ENCODE measurements around the gene TRDMT1.

The TRDMT1 gene

DNA sequence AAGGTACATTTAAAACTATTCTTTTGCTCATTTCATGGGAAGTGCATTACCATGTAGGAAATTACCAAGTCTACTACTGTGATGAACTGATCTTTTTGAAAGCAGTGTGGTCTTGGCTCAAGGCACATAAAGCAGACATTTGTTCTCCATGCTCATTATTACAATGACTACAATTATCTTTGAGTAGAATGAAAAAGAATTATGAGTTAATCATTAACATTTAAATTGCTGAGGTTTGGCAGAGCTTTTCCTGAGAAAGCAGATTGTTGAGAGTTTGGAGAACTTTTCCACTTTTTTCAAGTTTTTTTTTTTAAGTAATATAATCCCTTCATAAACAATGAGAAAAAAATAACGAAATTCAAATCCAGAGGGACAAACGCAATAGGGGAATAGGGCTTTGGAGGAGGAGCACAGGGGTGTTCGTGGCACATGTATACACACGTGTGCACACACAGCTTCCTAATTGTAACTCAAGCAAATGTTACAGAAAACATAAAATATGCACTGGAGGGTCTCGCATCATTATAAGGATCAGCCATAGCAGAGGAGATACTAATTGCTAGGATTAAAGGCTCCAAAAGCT is 62.9 kb downstream of the TRDMT1 start:
- H3K4me1 ChIP-seq (ENCODE audit: control insufficient read depth, insufficient read depth, low read length): no peaks in the 10 kb centered on the region

DNA sequence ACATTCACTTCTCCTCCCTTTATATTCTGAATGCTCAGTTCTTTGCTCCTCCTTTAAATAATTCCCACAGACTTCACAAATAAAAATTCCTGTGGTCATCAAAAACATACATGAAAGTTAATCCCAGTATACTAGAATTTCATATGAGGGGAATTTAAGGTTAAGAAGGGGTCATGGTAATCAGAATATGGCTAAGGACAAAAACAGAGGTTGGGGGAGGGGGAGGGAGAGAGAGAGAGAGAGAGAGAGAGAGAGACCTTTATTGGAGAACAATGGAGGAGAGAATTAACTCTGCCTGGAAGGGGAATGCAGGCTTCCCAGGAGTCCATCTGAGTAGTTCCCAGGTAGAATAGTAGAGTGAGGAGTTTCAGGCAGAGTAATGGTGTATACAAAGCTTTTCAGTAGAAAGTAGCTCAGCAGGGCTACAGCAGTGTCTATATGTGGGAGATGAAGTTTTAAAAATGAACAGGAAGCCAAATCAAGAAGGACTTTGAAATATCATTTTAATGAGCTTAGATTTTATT is 66.7 kb downstream of the TRDMT1 start:
- no peaks in the 10 kb centered on the region for H3K9me3 ChIP-seq (ENCODE audit: control insufficient read depth in 2 of 2, low read length in 2 of 2)
- no peak overlapping the region for H3K27ac ChIP-seq (ENCODE audit: low read length)
- H3K36me3 ChIP-seq (ENCODE audit: control insufficient read depth in 2 of 2, insufficient read depth in 2 of 2, low read length in 2 of 2): no peaks in the 10 kb centered on the region
- H3K27me3 ChIP-seq (ENCODE audit: control insufficient read depth in 1 of 2, insufficient read depth in 2 of 2, low read length in 2 of 2): no peaks in the 10 kb centered on the region
- H3K4me1 ChIP-seq (ENCODE audit: control insufficient read depth, insufficient read depth, low read length): no peaks in the 10 kb centered on the region
- no peak overlapping the region for H3K4me3 ChIP-seq (ENCODE audit: low read length in 2 of 2)
- H3K9ac ChIP-seq (ENCODE audit: low read length in 2 of 2): no peak overlapping the region

More for the DNA sequence above, 62.9 kb downstream of the TRDMT1 start:
- Histone ChIP-seq H3K9me3 (ENCODE audit: control insufficient read depth in 2 of 2, low read length in 2 of 2) (no peaks in the 10 kb centered on the region), H3K36me3 (ENCODE audit: control insufficient read depth in 2 of 2, insufficient read depth in 2 of 2, low read length in 2 of 2) (no peaks in the 10 kb centered on the region), H3K27ac (ENCODE audit: low read length) (no peak overlapping the region), H3K27me3 (ENCODE audit: control insufficient read depth in 1 of 2, insufficient read depth in 2 of 2, low read length in 2 of 2) (no peaks in the 10 kb centered on the region), H3K4me3 (ENCODE audit: low read length in 2 of 2) (no peak overlapping the region), H3K9ac (ENCODE audit: low read length in 2 of 2) (no peak overlapping the region)

DNA sequence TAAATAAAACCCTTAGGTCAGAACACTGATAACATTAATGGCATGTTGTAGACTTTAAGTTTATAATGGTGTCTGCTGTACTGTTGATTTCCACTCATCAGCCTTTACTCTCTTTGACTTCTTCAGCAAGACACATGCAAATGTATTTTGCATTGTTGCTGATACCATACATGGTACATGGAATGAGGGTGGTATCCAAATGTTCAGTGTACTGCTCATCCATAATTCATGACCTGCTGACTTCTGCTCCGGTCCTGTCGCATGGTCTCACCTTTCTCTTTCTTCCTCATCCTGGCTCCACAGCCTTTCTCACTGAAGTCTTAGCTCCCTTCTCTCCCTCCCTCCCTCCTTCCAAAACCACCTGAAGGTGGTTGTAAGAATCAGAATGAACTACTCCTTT is 67.2 kb downstream of the TRDMT1 start:
- H3K9me3 ChIP-seq (ENCODE audit: control insufficient read depth in 2 of 2, low read length in 2 of 2): no peaks in the 10 kb centered on the region
- H3K9ac ChIP-seq (ENCODE audit: low read length in 2 of 2): no peak overlapping the region
- H3K27ac ChIP-seq (ENCODE audit: low read length): no peak overlapping the region
- H3K36me3 ChIP-seq (ENCODE audit: control insufficient read depth in 2 of 2, insufficient read depth in 2 of 2, low read length in 2 of 2): no peaks in the 10 kb centered on the region
- H3K27me3 ChIP-seq (ENCODE audit: control insufficient read depth in 1 of 2, insufficient read depth in 2 of 2, low read length in 2 of 2): no peaks in the 10 kb centered on the region
- H3K4me1 ChIP-seq (ENCODE audit: control insufficient read depth, insufficient read depth, low read length): no peaks in the 10 kb centered on the region
- no peak overlapping the region for H3K4me3 ChIP-seq (ENCODE audit: low read length in 2 of 2)

DNA sequence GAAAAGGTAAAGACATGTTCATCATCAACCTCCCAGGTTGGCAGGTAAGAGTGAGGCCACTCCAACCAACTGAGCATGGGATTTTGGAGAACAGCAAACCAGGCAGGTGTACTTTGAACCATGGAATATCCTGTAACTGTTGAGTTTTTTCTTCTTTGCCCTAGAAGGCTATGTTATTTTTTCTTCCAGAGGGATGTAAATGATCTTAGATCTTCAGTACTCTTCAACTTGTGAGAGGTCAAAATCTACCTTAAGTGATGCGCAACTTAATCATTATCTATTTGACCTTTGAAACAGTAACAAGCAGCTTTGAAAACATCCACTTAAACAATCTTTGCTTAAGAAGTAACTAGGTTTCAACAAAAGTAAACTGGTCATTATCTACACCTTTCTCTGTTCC is 71.7 kb downstream of the TRDMT1 start, which contains the start of gene CUBN:
Gene CUBN (minus strand): TSS at position 71 of the 400 bp plus-strand sequence. CDS start 46 bp downstream, at position 25.
- Histone ChIP-seq H3K4me3 (ENCODE audit: low read length in 2 of 2) (no peak within 1 kb of the TSS), H3K36me3 (ENCODE audit: control insufficient read depth in 2 of 2, insufficient read depth in 2 of 2, low read length in 2 of 2) (no peaks in the 10 kb centered on the region), H3K9me3 (ENCODE audit: control insufficient read depth in 2 of 2, low read length in 2 of 2) (no peaks in the 10 kb centered on the region), H3K27ac (ENCODE audit: low read length) (no peak within 1 kb of the TSS), H3K9ac (ENCODE audit: low read length in 2 of 2) (no peak within 1 kb of the TSS), H3K27me3 (ENCODE audit: control insufficient read depth in 1 of 2, insufficient read depth in 2 of 2, low read length in 2 of 2) (no peaks in the 10 kb centered on the region), H3K4me1 (ENCODE audit: control insufficient read depth, insufficient read depth, low read length) (no peaks in the 10 kb centered on the region)

DNA sequence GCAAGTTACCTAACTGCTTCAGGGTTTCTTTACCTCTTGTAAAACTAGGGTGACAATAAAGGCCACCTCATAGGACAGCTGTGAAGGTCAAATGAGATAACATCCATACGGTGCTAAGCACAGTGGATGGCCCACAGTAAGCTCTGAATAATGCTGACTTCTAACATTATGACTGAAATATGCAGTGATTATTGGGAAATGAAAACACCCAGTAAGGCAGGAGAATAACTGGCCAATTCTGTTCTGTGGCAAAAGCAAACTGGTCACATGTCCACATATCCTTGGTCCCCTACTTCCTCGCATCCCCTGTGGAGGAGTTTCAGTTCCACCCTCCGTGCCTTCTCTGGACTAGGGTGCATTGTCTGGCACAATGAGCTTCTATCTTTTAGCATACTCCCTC is 73.2 kb downstream of the TRDMT1 start:
- Histone ChIP-seq H3K27me3 (ENCODE audit: control insufficient read depth in 1 of 2, insufficient read depth in 2 of 2, low read length in 2 of 2) (no peaks in the 10 kb centered on the region), H3K4me1 (ENCODE audit: control insufficient read depth, insufficient read depth, low read length) (no peaks in the 10 kb centered on the region), H3K36me3 (ENCODE audit: control insufficient read depth in 2 of 2, insufficient read depth in 2 of 2, low read length in 2 of 2) (no peaks in the 10 kb centered on the region), H3K27ac (ENCODE audit: low read length) (no peak overlapping the region), H3K9me3 (ENCODE audit: control insufficient read depth in 2 of 2, low read length in 2 of 2) (no peaks in the 10 kb centered on the region), H3K4me3 (ENCODE audit: low read length in 2 of 2) (no peak overlapping the region), H3K9ac (ENCODE audit: low read length in 2 of 2) (no peak overlapping the region)

DNA sequence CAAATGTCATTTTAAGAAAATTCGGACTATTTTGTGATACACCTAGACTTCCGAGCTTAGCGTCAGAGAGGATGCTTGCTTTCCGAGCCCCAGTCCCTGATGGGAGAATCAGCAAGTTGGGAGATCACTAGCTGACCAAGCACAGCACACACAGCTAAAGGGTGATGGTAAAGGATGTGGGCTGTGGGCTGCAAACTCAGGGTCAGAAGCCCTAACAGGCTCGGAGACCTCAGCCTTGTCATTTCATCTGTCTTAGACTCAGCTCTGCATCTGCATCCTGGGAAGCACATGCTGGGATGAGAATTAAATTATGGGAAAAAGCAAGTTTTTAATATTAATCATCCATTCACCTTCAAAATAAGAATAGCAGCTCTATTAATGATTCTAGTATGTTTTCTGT is 75.1 kb downstream of the TRDMT1 start:
- no peak overlapping the region for H3K4me3 ChIP-seq (ENCODE audit: low read length in 2 of 2)
- H3K4me1 ChIP-seq (ENCODE audit: control insufficient read depth, insufficient read depth, low read length): no peaks in the 10 kb centered on the region
- H3K27ac ChIP-seq (ENCODE audit: low read length): no peak overlapping the region
- H3K36me3 ChIP-seq (ENCODE audit: control insufficient read depth in 2 of 2, insufficient read depth in 2 of 2, low read length in 2 of 2): no peaks in the 10 kb centered on the region
- no peaks in the 10 kb centered on the region for H3K27me3 ChIP-seq (ENCODE audit: control insufficient read depth in 1 of 2, insufficient read depth in 2 of 2, low read length in 2 of 2)
- H3K9ac ChIP-seq (ENCODE audit: low read length in 2 of 2): no peak overlapping the region
- H3K9me3 ChIP-seq (ENCODE audit: control insufficient read depth in 2 of 2, low read length in 2 of 2): no peaks in the 10 kb centered on the region

DNA sequence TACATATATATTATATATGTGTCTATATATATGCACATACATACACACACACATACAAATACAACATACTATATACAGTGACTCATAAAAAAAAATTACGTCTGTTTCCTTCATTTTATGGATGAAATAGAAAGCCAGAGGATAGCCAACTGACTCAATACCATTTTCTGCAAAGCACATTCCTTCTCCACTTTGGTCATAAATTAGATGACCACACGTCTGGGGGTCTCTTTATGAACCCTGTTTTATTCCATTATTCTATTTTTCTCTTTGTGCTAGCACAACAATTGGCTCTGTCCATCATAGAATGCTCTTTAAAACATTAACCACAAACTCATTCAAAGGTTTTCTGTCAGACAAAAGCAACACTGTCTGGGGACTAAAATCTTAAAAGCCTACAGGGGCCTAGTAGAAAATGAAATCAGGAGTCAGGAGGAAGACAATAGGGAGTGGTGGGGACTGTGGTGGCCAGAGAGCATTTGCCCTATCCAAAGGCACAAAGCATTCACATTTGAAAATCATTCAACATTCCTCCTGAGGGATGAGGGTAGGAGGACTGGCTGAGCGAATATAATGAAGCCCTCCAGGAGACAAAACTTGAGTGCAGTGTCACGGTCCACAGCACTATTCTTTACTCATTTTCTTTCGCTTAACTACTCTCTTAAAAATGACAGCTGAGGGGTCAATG is 76.1 kb downstream of the TRDMT1 start:
- H3K9me3 ChIP-seq (ENCODE audit: control insufficient read depth in 2 of 2, low read length in 2 of 2): no peaks in the 10 kb centered on the region
- H3K27ac ChIP-seq (ENCODE audit: low read length): no peak overlapping the region
- no peak overlapping the region for H3K9ac ChIP-seq (ENCODE audit: low read length in 2 of 2)
- no peak overlapping the region for H3K4me3 ChIP-seq (ENCODE audit: low read length in 2 of 2)
- no peaks in the 10 kb centered on the region for H3K4me1 ChIP-seq (ENCODE audit: control insufficient read depth, insufficient read depth, low read length)
- no peaks in the 10 kb centered on the region for H3K27me3 ChIP-seq (ENCODE audit: control insufficient read depth in 1 of 2, insufficient read depth in 2 of 2, low read length in 2 of 2)
- no peaks in the 10 kb centered on the region for H3K36me3 ChIP-seq (ENCODE audit: control insufficient read depth in 2 of 2, insufficient read depth in 2 of 2, low read length in 2 of 2)

DNA sequence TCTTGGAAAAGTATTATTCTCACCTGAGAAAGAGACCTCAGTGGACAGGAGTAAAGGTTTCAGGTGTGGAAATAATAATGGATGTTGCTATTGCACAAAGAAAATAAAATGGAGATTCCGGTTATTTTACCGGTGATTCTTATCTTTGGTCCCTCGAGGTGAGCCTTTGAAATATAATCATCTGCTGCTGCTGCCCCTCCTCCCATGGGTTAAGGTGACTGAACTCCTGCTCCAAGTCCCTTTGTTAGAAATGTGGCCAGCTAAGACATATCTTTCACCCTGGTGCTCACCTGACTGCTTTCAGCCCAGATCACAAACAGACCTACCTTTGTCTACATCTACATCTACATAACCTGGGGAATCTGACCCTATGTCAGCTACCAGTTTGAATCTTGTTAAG is 77.5 kb downstream of the TRDMT1 start:
- no peaks in the 10 kb centered on the region for H3K36me3 ChIP-seq (ENCODE audit: control insufficient read depth in 2 of 2, insufficient read depth in 2 of 2, low read length in 2 of 2)
- no peak overlapping the region for H3K9ac ChIP-seq (ENCODE audit: low read length in 2 of 2)
- no peaks in the 10 kb centered on the region for H3K27me3 ChIP-seq (ENCODE audit: control insufficient read depth in 1 of 2, insufficient read depth in 2 of 2, low read length in 2 of 2)
- no peak overlapping the region for H3K4me3 ChIP-seq (ENCODE audit: low read length in 2 of 2)
- H3K9me3 ChIP-seq (ENCODE audit: control insufficient read depth in 2 of 2, low read length in 2 of 2): no peaks in the 10 kb centered on the region
- no peaks in the 10 kb centered on the region for H3K4me1 ChIP-seq (ENCODE audit: control insufficient read depth, insufficient read depth, low read length)
- H3K27ac ChIP-seq (ENCODE audit: low read length): no peak overlapping the region

DNA sequence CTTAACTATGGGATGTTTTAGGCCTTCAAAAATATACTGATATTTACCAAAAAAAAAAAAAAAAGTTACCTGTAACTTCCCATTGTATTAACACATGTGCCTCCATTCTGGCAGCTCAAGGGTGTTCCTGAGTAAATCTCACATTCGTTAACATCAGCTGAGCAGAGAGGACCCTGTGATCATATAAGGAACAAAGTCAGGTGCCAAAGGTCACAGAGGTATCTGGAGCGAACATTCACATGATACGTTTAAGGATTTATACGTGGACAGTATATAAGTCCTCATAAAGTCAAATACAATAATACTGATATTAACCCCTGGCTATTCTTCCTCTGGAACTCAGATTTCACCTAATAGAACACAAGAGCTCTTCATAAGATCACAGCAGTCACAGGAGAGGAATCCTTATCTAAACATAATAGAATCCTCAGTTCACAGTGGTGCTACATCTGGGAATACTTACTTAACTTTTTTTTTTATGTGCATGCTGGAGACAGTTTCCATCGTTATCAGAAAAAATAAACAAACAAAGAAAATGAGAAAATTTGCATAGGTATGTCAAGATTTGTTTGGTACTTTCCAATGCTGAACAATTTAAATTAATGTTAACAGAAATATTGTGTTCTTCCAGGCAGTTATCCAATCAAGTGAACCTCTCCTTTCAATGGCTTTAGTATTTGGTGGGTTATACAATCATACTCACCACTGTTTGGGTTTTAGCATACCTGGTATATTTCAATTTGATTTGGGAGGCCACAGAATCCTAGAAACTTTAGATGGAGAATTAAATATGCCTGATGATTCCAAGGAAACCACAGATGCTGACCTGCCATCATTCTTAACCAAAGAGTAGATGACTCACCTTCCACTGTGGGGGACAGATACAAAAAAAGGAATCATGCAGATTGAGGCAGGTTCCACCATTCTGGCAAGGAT is 78.5 kb downstream of the TRDMT1 start:
- Histone ChIP-seq H3K9ac (ENCODE audit: low read length in 2 of 2) (no peak overlapping the region), H3K4me1 (ENCODE audit: control insufficient read depth, insufficient read depth, low read length) (no peaks in the 10 kb centered on the region), H3K27me3 (ENCODE audit: control insufficient read depth in 1 of 2, insufficient read depth in 2 of 2, low read length in 2 of 2) (no peaks in the 10 kb centered on the region), H3K4me3 (ENCODE audit: low read length in 2 of 2) (no peak overlapping the region), H3K27ac (ENCODE audit: low read length) (no peak overlapping the region), H3K9me3 (ENCODE audit: control insufficient read depth in 2 of 2, low read length in 2 of 2) (no peaks in the 10 kb centered on the region), H3K36me3 (ENCODE audit: control insufficient read depth in 2 of 2, insufficient read depth in 2 of 2, low read length in 2 of 2) (no peaks in the 10 kb centered on the region)

DNA sequence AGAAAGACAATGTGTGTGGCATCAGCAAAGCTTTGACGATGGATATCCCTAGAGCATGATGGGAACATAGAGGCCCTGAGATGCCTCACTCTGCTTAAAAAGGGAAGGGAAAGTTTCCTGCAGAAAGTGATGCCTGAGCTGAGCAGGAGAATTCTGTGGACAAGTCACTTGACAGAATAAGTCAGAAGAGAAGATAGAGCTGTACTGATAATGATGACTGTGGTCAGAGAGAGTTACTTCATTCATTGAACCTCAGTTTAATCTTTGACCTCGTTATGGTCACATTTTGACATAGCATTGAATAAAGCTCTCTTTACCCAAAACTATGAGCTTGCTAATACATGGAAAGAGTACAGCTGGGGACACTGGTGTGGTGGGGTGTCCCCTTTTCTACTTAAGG is 79.4 kb downstream of the TRDMT1 start:
- Histone ChIP-seq H3K36me3 (ENCODE audit: control insufficient read depth in 2 of 2, insufficient read depth in 2 of 2, low read length in 2 of 2) (no peaks in the 10 kb centered on the region), H3K9me3 (ENCODE audit: control insufficient read depth in 2 of 2, low read length in 2 of 2) (no peaks in the 10 kb centered on the region), H3K9ac (ENCODE audit: low read length in 2 of 2) (no peak overlapping the region), H3K4me3 (ENCODE audit: low read length in 2 of 2) (no peak overlapping the region), H3K27me3 (ENCODE audit: control insufficient read depth in 1 of 2, insufficient read depth in 2 of 2, low read length in 2 of 2) (no peaks in the 10 kb centered on the region), H3K27ac (ENCODE audit: low read length) (no peak overlapping the region), H3K4me1 (ENCODE audit: control insufficient read depth, insufficient read depth, low read length) (no peaks in the 10 kb centered on the region)
